Measurements from ENCODE around the gene NCKAP5.

NCKAP5 gene

DNA sequence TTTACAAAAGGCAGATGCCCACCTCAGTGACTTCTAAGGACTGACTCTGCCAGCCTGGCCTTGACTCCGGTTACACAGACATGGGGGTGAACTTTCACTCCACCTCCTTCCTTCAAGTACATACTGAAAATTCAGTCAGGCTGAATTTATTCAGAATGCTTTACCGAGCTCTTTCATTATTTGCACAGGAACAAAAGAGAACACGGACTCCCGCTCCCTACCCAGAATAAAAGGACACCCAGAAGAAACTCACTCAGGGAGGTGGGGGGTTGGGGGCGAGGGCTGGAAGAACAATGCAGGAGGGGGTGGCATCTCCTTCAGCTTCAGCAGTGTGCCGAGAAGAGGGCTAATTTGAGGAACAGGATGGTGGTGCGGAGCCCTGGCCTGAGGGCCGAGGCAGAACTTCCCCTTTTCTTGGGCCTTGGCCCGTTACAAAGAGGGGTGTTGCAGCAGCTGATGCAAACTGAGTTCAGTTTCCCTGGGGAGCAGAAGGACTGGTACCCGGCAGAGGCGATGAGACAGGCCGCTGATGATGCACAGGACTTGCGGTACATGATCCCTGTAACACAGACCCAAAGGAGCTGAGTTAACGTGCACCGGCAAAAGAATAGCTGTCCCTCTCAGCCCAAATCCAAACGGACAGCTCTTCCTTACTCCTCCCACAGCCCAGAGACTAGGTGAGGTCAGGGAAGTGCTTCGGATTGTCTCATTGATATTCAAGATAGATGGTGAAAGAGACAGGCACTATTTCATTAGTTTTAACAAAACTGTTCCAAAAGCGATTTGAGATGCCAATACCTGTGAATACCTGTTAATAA is 922.3 kb downstream of the NCKAP5 start:
- Histone ChIP-seq H3K36me3 (no peaks in the 10 kb centered on the region), H3K4me3 (ENCODE audit: low read depth in 1 of 2, low read length in 1 of 2) (no peak overlapping the region), H3K9me3 (no peaks in the 10 kb centered on the region), H3K27ac (no peak overlapping the region), H3K27me3 (no peaks in the 10 kb centered on the region), H3K4me1 (ENCODE audit: control insufficient read depth in 1 of 2, insufficient read depth in 1 of 2, low read depth in 1 of 2, low read length in 1 of 2) (no peaks in the 10 kb centered on the region)
- TF ChIP-seq, protein P1, sequence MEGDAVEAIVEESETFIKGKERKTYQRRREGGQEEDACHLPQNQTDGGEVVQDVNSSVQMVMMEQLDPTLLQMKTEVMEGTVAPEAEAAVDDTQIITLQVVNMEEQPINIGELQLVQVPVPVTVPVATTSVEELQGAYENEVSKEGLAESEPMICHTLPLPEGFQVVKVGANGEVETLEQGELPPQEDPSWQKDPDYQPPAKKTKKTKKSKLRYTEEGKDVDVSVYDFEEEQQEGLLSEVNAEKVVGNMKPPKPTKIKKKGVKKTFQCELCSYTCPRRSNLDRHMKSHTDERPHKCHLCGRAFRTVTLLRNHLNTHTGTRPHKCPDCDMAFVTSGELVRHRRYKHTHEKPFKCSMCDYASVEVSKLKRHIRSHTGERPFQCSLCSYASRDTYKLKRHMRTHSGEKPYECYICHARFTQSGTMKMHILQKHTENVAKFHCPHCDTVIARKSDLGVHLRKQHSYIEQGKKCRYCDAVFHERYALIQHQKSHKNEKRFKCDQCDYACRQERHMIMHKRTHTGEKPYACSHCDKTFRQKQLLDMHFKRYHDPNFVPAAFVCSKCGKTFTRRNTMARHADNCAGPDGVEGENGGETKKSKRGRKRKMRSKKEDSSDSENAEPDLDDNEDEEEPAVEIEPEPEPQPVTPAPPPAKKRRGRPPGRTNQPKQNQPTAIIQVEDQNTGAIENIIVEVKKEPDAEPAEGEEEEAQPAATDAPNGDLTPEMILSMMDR (IDR thresholded peaks at IDR 0.05): no peak

- no peaks in the 10 kb centered on the region for H3K4me1 ChIP-seq (ENCODE audit: control insufficient read depth in 1 of 2, insufficient read depth in 1 of 2, low read depth in 1 of 2, low read length in 1 of 2)
- no peak overlapping the region for H3K27ac ChIP-seq
- TF ChIP-seq, protein P1 (IDR thresholded peaks at IDR 0.05): no peak
- no peaks in the 10 kb centered on the region for H3K36me3 ChIP-seq
- no peaks in the 10 kb centered on the region for H3K27me3 ChIP-seq
- no peak overlapping the region for H3K4me3 ChIP-seq (ENCODE audit: low read depth in 1 of 2, low read length in 1 of 2)
- H3K9me3 ChIP-seq: no peaks in the 10 kb centered on the region
These were observed 923.1 kb downstream of the NCKAP5 start for GRCh38 chr2:132645176-132645575.

DNA sequence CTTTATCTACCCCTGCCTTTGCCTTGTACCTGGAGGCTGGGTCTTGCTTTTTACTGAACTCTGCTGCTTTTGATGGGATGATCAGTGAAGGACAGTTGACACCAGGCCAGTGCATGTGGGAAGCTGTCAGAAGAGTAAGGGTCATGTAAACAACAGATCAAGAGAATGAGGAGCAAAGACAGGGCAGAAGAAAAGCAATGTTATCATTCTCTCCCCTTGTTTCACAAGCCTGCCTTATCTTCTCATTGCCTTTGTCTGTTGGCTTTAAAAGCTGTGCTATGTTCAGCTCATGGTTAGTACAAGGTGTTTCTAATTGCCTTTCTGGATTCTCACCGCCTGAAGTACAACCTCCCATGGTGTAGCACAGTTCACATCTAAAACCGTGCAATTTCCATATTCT is 925.8 kb downstream of the NCKAP5 start:
- H3K4me1 ChIP-seq (ENCODE audit: control insufficient read depth in 1 of 2, insufficient read depth in 1 of 2, low read depth in 1 of 2, low read length in 1 of 2): no peaks in the 10 kb centered on the region
- H3K9me3 ChIP-seq: no peaks in the 10 kb centered on the region
- H3K4me3 ChIP-seq (ENCODE audit: low read depth in 1 of 2, low read length in 1 of 2): no peak overlapping the region
- no peak overlapping the region for H3K27ac ChIP-seq
- H3K27me3 ChIP-seq: no peaks in the 10 kb centered on the region
- no peaks in the 10 kb centered on the region for H3K36me3 ChIP-seq
- TF ChIP-seq, protein P1 (IDR thresholded peaks at IDR 0.05): no peak

DNA sequence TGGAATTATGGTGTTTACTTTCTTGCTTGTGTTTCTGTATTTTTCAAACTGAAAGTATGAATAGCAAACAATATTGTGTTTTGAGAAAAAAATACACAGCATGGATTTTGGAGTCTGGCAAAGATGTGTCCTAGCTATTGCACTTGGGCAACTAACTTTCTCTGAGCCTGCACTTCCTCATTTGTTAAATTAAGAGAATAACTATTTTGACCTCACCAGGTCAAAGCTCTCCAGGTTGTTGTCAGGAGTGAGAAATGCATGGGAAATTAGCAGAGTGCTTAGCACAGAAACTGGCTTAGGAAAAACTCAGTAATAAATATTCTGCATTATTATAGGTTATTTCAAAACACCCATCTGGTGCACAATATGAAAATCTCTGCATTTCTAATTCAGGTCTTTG is 926.4 kb downstream of the NCKAP5 start:
- no peak overlapping the region for H3K4me3 ChIP-seq (ENCODE audit: low read depth in 1 of 2, low read length in 1 of 2)
- H3K27ac ChIP-seq: no peak overlapping the region
- no peaks in the 10 kb centered on the region for H3K9me3 ChIP-seq
- no peaks in the 10 kb centered on the region for H3K4me1 ChIP-seq (ENCODE audit: control insufficient read depth in 1 of 2, insufficient read depth in 1 of 2, low read depth in 1 of 2, low read length in 1 of 2)
- H3K36me3 ChIP-seq: no peaks in the 10 kb centered on the region
- no peaks in the 10 kb centered on the region for H3K27me3 ChIP-seq
- TF ChIP-seq, protein P1 (IDR thresholded peaks at IDR 0.05): no peak

- TF ChIP-seq, protein P1 (IDR thresholded peaks at IDR 0.05): no peak
- no peak overlapping the region for H3K4me3 ChIP-seq (ENCODE audit: low read depth in 1 of 2, low read length in 1 of 2)
- H3K36me3 ChIP-seq: no peaks in the 10 kb centered on the region
- H3K27ac ChIP-seq: no peak overlapping the region
- H3K9me3 ChIP-seq: no peaks in the 10 kb centered on the region
- no peaks in the 10 kb centered on the region for H3K4me1 ChIP-seq (ENCODE audit: control insufficient read depth in 1 of 2, insufficient read depth in 1 of 2, low read depth in 1 of 2, low read length in 1 of 2)
- no peaks in the 10 kb centered on the region for H3K27me3 ChIP-seq
These were observed 928.1 kb downstream of the NCKAP5 start for GRCh38 chr2:132640116-132640515.
